SH-SY5Y (cell line): ENCODE results near the gene SLC6A14.

Experiments
- GATA2 ChIP-seq: IDR thresholded peaks from 2 replicates; pipeline ENCODE4 v1.6.1; 2011; ENCODE audit warnings: mild to moderate bottlenecking, low read depth, low read length
- GATA3 ChIP-seq: IDR thresholded peaks from 2 replicates; pipeline ENCODE4 v1.6.1; 2011; ENCODE audit warnings: low read depth, mild to moderate bottlenecking, low read length, moderate library complexity

GRCh38 chrX:116417968-116418367 is 18.4 kb upstream of the SLC6A14 start:
- no peak for TF ChIP-seq GATA3
- no peak for TF ChIP-seq GATA2
